Cardiac muscle cell (in vitro differentiated cells and primary cell): ENCODE data around the gene TMED6. TPM values are rescaled to one million over a fixed set of nuclear protein-coding genes. Genes with fewer than 3 reads are reported as not detected.

Experiments used
- DNase-seq, 2 donors: peaks; one replicate each; pipeline versions ENCODE4 v3.0.0 to v3.0.0-alpha.2; 2010 to 2017; ENCODE audit warnings: low read depth in 1 of 2, low spot score in 1 of 2
- H3K27ac ChIP-seq: fragments of 200-600 bp; sonication (generic); 2 replicates; pipeline ENCODE4 v1.5.1; 2016
- H3K27me3 ChIP-seq: fragments of 200-600 bp; sonication (generic); 2 replicates; pipeline ENCODE4 v1.6.0; 2016; ENCODE audit warnings: control low read depth
- H3K36me3 ChIP-seq: fragments of 200-600 bp; sonication (generic); 2 replicates; pipeline ENCODE4 v1.5.1; 2016; ENCODE audit warnings: control low read depth
- H3K4me1 ChIP-seq: fragments of 200-600 bp; sonication (generic); 2 replicates; pipeline ENCODE4 v1.8.1; 2017; ENCODE audit warnings: low read depth, mild to moderate bottlenecking, mixed run types
- H3K4me3 ChIP-seq: fragments of 200-600 bp; sonication (generic); 2 replicates; pipeline ENCODE4 v1.5.1; 2016; ENCODE audit warnings: mild to moderate bottlenecking
- H3K9me3 ChIP-seq: fragments of 200-600 bp; sonication (generic); 2 replicates; pipeline ENCODE4 v1.5.1; 2017; ENCODE audit warnings: low read depth, mild to moderate bottlenecking, control low read depth
- CTCF ChIP-seq: IDR thresholded peaks from 2 replicates; pipeline ENCODE4 v1.5.1; 2012; ENCODE audit warnings: low read depth, mild to moderate bottlenecking, low read length
- polyA plus RNA-seq: library from polyadenylated mRNA; unstranded; fragments of >200 nt; fragmentation: Nextera tagmentation; extraction: Ambion mirVana; gene quantifications from 2 replicates; pipeline ENCODE4 v1.2.1, GENCODE V29; 2016
- total RNA-seq: library from RNA; depleted of rRNA; stranded (reverse); fragments of >200 nt; gene quantifications from 2 replicates; pipeline ENCODE4 v1.2.3, GENCODE V29; 2016

Gene TMED6
- total and polyA plus RNA-seq, 2 experiments from 2014 or later: 0.69 to 0.95 TPM

DNA sequence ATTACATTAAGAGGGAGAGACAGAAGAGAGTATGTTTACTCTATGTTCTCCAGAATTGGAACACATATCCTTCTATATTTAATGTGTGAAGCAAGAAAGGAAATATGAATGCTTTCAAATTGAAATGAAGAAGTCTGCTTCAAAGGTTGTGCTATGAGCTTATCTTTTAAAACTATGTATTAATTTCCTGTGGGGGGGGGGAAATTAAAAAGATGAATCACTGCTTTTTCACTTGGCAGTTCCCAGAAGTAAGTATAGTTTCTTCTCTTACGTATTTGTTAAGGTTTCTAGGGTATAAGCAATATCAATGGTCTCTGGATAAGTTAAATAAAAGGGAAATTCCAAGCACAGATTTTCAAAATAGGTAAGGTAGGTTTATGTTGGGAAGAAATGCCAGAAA is 27.2 kb upstream of the TMED6 start:
- no peak for TF ChIP-seq CTCF
- Histone ChIP-seq H3K4me3 (no peak overlapping the region), H3K4me1 (peaks cover 12% of the 10 kb centered on the region), H3K27me3 (no peaks in the 10 kb centered on the region), H3K27ac (no peak overlapping the region), H3K9me3 (no peaks in the 10 kb centered on the region), H3K36me3 (peaks cover 59% of the 10 kb centered on the region)
- DNase-seq: peak in 1 of 2 donors; percentile 66

DNA sequence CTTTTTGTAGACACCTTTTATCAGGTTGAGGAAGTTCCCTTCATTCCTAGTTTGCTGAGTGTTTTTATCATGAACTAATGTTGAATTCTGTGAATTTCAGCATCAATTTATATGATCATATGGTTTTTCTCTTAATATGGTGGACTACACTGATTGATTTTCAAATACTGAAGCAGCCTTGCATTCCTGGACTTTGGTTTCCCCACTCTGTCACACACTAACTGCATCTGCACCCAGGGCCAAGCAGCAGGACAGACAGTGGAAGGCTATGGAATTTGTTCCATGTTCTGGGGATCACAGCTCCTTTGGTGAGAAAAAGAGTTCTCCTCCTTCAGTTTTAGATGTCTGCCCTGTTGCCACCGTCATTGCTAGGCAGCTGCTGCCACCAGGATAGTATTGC is 26.4 kb upstream of the TMED6 start:
- peaks cover 58% of the 10 kb centered on the region for H3K36me3 ChIP-seq

DNA sequence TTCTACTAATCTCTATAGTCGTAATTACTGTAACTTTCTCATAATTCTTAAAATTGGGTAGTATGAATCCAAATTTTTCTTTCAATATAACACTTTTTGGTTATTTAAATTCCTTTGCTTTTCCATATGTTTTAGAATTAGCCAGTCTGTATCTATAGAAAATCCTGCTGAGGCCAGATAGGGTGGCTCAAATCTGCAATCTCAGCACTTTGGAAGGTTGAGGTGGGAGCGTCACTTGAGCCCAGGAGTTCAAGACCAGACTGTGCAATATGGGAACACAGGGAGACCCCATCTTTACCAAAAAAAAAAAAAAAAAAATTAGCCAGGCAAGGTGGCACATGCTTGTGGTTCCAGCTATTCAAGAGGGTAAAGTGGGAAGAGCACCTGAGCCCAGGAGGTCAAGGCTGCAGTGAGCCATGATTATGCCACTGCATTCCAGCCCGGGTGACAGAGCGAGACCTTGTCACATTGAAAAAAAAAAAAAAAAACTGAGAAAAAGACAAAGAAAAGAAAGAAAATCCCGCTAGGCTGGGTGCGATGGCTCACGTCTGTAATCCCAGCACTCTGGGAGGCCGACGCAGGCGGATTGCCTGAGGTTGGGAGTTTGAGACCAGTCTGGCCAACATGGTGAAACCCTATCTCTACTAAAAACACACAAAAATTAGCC is 24.9 kb upstream of the TMED6 start:
- Histone ChIP-seq H3K4me1 (no peaks in the 10 kb centered on the region), H3K36me3 (peaks cover 51% of the 10 kb centered on the region), H3K27ac (no peak overlapping the region), H3K4me3 (no peak overlapping the region), H3K27me3 (no peaks in the 10 kb centered on the region), H3K9me3 (no peaks in the 10 kb centered on the region)
- TF ChIP-seq CTCF: no peak
- DNase-seq: no peak

More for the DNA sequence above, 26.4 kb upstream of the TMED6 start:
- Histone ChIP-seq H3K27ac (no peak overlapping the region), H3K4me1 (peaks cover 6% of the 10 kb centered on the region), H3K27me3 (no peaks in the 10 kb centered on the region), H3K4me3 (no peak overlapping the region), H3K9me3 (no peaks in the 10 kb centered on the region)
- DNase-seq: no peak
- TF ChIP-seq CTCF: no peak

DNA sequence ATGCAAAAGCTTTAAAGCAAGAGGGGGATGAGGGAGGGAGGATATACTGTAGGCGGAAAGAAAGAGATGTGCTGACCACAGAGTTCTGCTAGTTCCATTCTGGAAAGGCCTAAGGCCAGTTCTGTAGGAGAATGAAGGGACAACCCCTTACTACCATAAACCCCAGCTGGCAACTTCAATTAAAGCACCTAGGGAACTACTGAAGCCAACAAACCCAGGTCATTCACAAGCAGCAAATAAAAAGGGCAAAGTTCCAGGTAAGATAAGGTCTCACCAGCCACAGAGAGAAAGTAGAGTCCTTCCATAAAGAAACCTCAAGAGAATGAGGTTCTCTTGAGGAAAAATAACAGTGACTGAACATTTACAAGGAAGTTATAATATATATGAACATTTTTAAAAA is 21.4 kb upstream of the TMED6 start:
- Histone ChIP-seq H3K9me3 (no peaks in the 10 kb centered on the region), H3K36me3 (peaks cover 48% of the 10 kb centered on the region), H3K4me3 (no peak overlapping the region), H3K27ac (no peak overlapping the region), H3K27me3 (no peaks in the 10 kb centered on the region), H3K4me1 (no peaks in the 10 kb centered on the region)
- TF ChIP-seq CTCF: no peak
- DNase-seq: no peak

DNA sequence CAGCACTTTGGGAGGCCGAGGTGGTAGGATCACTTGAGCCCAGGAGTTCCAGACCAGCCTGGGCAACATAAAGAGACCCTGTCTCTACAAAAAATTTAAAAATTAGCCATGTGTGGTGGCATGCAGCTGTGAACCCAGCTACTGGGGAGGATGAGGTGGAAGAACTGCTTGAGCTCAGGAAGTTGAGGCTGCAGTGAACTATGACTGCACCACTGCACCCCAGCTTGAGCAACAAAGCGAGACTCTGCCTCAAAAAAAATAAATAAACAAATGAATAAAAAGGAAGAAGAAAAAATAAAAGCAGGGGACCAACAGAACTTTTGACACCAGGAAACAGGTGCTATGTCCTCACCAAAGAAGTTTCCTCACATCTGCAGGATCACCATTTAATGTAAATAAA is 20.0 kb upstream of the TMED6 start:
- H3K9me3 ChIP-seq: no peaks in the 10 kb centered on the region
- TF ChIP-seq CTCF: no peak
- no peak overlapping the region for H3K27ac ChIP-seq
- H3K4me3 ChIP-seq: no peak overlapping the region
- H3K4me1 ChIP-seq: no peaks in the 10 kb centered on the region
- no peak for DNase-seq
- H3K36me3 ChIP-seq: peaks cover 62% of the 10 kb centered on the region
- H3K27me3 ChIP-seq: no peaks in the 10 kb centered on the region

GRCh38 chr16:69368866-69369265 is 17.3 kb upstream of the TMED6 start:
- no peaks in the 10 kb centered on the region for H3K4me1 ChIP-seq
- H3K27ac ChIP-seq: peak overlapping the region; percentile 39
- H3K36me3 ChIP-seq: peaks cover 68% of the 10 kb centered on the region
- DNase-seq: no peak
- no peak for TF ChIP-seq CTCF
- no peak overlapping the region for H3K4me3 ChIP-seq
- H3K27me3 ChIP-seq: no peaks in the 10 kb centered on the region
- no peaks in the 10 kb centered on the region for H3K9me3 ChIP-seq
